Neuron (in vitro differentiated cells): ENCODE results near the gene AVL9.

Source experiments
- H2AFZ ChIP-seq: one replicate; pipeline ENCODE4 v1.6.1; 2013; ENCODE audit warnings: low read depth, mild to moderate bottlenecking, inconsistent platforms, low read length, moderate library complexity
- H3K27me3 ChIP-seq: one replicate; pipeline ENCODE4 v1.6.1; 2013; ENCODE audit warnings: low read length; ENCODE audit not compliant: insufficient read depth
- H3K36me3 ChIP-seq: one replicate; pipeline ENCODE4 v1.6.1; 2013; ENCODE audit warnings: low read length; ENCODE audit not compliant: insufficient read depth
- H3K4me1 ChIP-seq: one replicate; pipeline ENCODE4 v1.6.1; 2013; ENCODE audit warnings: low read length; ENCODE audit not compliant: insufficient read depth
- H3K4me3 ChIP-seq: 2 replicates; pipeline ENCODE4 v1.5.1; 2013; ENCODE audit warnings: mild to moderate bottlenecking, low read length, moderate library complexity
- H3K9me3 ChIP-seq: one replicate; pipeline ENCODE4 v1.6.1; 2013; ENCODE audit warnings: low read length

Gene AVL9

DNA sequence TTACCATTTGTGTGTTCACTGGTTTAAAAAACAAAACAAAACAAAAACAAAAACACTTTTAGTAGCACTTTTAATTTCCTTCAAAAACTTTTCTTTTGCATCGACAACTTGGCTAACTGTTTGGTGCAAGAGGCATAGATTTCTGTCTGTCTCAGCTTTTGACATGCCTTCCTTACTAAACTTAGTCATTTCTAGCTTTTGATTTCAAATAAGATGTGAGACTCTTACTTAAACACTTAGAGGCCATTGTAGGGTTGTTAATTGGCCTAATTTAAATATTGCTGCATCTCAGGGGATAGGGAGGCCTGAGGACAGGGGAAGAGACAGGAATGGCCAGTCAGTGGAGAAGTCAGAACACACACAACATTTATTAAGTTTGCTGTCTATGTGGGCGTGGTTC lies 66.3 kb downstream of the AVL9 start:
- no peaks in the 10 kb centered on the region for H3K4me1 ChIP-seq
- H3K4me3 ChIP-seq, result no peak overlapping the region
- H3K36me3 ChIP-seq, result peaks cover 38% of the 10 kb centered on the region
- no peaks in the 10 kb centered on the region for H3K27me3 ChIP-seq
- H3K9me3 ChIP-seq, result peaks cover 1% of the 10 kb centered on the region
- H2AFZ ChIP-seq, result no peak overlapping the region

- Histone ChIP-seq H3K36me3 (peaks cover 25% of the 10 kb centered on the region), H2AFZ (no peak overlapping the region)
Observed at GRCh38 chr7:32564542-32564941, 69.3 kb downstream of the AVL9 start.

GRCh38 chr7:32569388-32570289 lies 74.3 kb downstream of the AVL9 start:
- H3K4me1 ChIP-seq, result no peaks in the 10 kb centered on the region
- peaks cover 30% of the 10 kb centered on the region for H3K36me3 ChIP-seq
- no peaks in the 10 kb centered on the region for H3K9me3 ChIP-seq
- no peaks in the 10 kb centered on the region for H3K27me3 ChIP-seq
- H2AFZ ChIP-seq, result no peak overlapping the region
- no peak overlapping the region for H3K4me3 ChIP-seq

More at GRCh38 chr7:32564542-32564941, 69.3 kb downstream of the AVL9 start:
- Histone ChIP-seq H3K4me1 (no peaks in the 10 kb centered on the region), H3K27me3 (no peaks in the 10 kb centered on the region), H3K4me3 (no peak overlapping the region), H3K9me3 (no peaks in the 10 kb centered on the region)

- Histone ChIP-seq H3K36me3 (peaks cover 63% of the 10 kb centered on the region), H3K4me1 (no peaks in the 10 kb centered on the region), H3K4me3 (no peak overlapping the region), H3K27me3 (no peaks in the 10 kb centered on the region), H3K9me3 (no peaks in the 10 kb centered on the region), H2AFZ (no peak overlapping the region)
Observed at GRCh38 chr7:32573110-32573687, 77.9 kb downstream of the AVL9 start.

- H3K4me1 ChIP-seq, result no peaks in the 10 kb centered on the region
- no peak overlapping the region for H3K4me3 ChIP-seq
- no peaks in the 10 kb centered on the region for H3K27me3 ChIP-seq
- no peak overlapping the region for H2AFZ ChIP-seq
- no peaks in the 10 kb centered on the region for H3K9me3 ChIP-seq
- peaks cover 67% of the 10 kb centered on the region for H3K36me3 ChIP-seq
Observed at GRCh38 chr7:32574626-32575025, 79.3 kb downstream of the AVL9 start.

DNA sequence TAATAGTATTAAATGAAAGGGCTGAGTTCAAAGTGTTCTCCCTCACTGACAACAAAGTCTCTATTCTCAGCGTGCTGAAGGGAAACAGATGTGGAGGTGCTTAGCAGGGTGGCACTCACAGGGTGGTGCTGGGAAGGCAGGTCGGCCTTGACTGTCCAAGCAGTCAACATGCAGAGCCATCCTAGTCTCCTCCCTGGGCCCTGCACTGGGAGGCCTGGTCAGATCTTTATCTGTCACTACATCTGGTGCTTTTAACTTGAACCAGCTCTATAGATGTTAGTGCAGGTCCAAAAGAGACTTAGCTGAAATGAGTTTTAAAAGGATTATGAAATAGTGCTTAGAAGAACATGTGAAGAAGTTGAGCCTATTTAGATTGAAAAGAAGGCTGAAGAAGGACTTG lies 82.1 kb downstream of the AVL9 start:
- Histone ChIP-seq H3K36me3 (peaks cover 81% of the 10 kb centered on the region), H2AFZ (no peak overlapping the region)

DNA sequence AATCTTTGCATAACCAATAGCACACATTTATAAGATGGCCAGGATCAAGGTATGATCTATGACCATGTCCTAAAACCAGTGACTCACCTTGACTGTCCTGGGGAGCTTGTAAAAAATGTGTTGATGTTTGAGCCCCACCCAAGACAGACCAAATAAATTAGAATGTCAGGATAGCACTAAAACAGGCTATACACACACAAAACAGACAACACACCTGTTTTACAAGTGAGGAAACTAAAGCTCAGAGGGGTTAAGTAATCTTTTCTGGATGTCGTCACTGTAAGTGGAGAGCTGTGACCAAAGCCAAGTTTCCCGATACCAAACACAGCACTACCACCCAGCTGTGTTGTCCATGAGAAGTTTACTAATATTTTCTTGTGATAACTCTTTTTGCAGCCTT lies 84.5 kb downstream of the AVL9 start:
- H3K4me3 ChIP-seq, result no peak overlapping the region
- no peaks in the 10 kb centered on the region for H3K9me3 ChIP-seq
- no peaks in the 10 kb centered on the region for H3K27me3 ChIP-seq
- no peaks in the 10 kb centered on the region for H3K4me1 ChIP-seq
- H3K36me3 ChIP-seq, result peaks cover 83% of the 10 kb centered on the region
- H2AFZ ChIP-seq, result no peak overlapping the region

More for the DNA sequence above, 82.1 kb downstream of the AVL9 start:
- Histone ChIP-seq H3K9me3 (no peaks in the 10 kb centered on the region), H3K4me3 (no peak overlapping the region), H3K27me3 (no peaks in the 10 kb centered on the region), H3K4me1 (no peaks in the 10 kb centered on the region)

- H3K9me3 ChIP-seq, result no peaks in the 10 kb centered on the region
- peaks cover 83% of the 10 kb centered on the region for H3K36me3 ChIP-seq
- H2AFZ ChIP-seq, result no peak overlapping the region
- H3K27me3 ChIP-seq, result no peaks in the 10 kb centered on the region
- no peaks in the 10 kb centered on the region for H3K4me1 ChIP-seq
- no peak overlapping the region for H3K4me3 ChIP-seq
Observed at GRCh38 chr7:32580646-32581045, 85.4 kb downstream of the AVL9 start.

GRCh38 chr7:32582036-32582435 lies 86.7 kb downstream of the AVL9 start:
- Histone ChIP-seq H3K4me1 (peaks cover 3% of the 10 kb centered on the region), H3K9me3 (no peaks in the 10 kb centered on the region), H3K27me3 (no peaks in the 10 kb centered on the region), H3K4me3 (no peak overlapping the region), H2AFZ (no peak overlapping the region), H3K36me3 (peaks cover 82% of the 10 kb centered on the region)

GRCh38 chr7:32583791-32584190 lies 88.5 kb downstream of the AVL9 start:
- no peak overlapping the region for H2AFZ ChIP-seq
- peaks cover 77% of the 10 kb centered on the region for H3K36me3 ChIP-seq
- no peaks in the 10 kb centered on the region for H3K9me3 ChIP-seq
- no peak overlapping the region for H3K4me3 ChIP-seq
- H3K27me3 ChIP-seq, result no peaks in the 10 kb centered on the region
- peaks cover 21% of the 10 kb centered on the region for H3K4me1 ChIP-seq

DNA sequence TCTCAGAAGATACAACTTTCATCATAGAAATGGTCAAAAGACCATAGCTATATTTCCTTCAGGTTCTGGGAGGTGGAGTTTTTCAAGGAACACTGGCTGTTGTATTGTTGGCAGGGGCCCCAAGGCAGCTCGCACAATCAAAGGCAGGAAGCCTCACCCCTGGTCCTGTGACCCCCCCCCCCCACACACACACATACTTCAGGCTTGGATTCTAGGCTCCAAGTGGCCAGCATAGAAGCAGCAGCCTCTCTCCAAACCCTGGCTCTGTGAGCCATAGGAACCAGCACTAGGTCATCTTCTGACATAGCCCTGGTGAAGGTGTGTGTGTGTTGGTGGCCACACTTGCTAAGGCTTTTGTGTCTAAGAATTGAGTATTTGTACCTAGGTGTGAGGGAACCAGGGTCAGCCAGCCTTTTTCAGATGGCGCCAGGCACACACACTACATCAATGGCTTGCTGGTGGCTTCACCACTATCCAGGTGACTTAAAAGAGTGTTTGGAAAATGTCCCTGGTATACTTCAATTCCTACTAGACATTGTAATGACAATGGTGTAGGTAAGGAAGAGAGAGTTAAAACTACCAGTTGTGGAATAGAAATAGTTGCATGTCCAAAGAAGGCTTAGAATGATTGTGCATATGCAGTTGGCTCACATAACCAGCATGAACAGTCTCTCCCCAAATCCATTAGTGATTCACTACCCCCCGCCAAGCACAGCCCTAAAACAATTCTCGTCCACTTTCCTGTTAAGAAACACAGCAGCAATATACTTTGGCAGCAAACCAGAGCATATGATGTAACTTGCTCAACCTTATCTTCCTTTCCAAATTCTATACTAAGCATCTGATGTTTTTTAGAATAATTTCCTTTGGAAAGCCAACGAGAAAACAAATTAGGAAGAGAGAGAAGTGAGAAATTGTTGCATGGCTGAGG lies 91.3 kb downstream of the AVL9 start:
- no peaks in the 10 kb centered on the region for H3K9me3 ChIP-seq
- no peaks in the 10 kb centered on the region for H3K27me3 ChIP-seq
- no peak overlapping the region for H3K4me3 ChIP-seq

GRCh38 chr7:32587411-32587948 lies 92.2 kb downstream of the AVL9 start:
- peaks cover 25% of the 10 kb centered on the region for H3K4me1 ChIP-seq
- peaks cover 53% of the 10 kb centered on the region for H3K36me3 ChIP-seq
- H2AFZ ChIP-seq, result no peak overlapping the region
- no peaks in the 10 kb centered on the region for H3K9me3 ChIP-seq
- H3K27me3 ChIP-seq, result no peaks in the 10 kb centered on the region
- no peak overlapping the region for H3K4me3 ChIP-seq

More for the DNA sequence above, 91.3 kb downstream of the AVL9 start:
- Histone ChIP-seq H3K4me1 (peaks cover 25% of the 10 kb centered on the region), H3K36me3 (peaks cover 62% of the 10 kb centered on the region), H2AFZ (no peak overlapping the region)
